ENCODE data around the gene TRIB2.

TRIB2 gene

GRCh38 chr2:12700989-12701388 is 15.7 kb upstream of the TRIB2 start:
- DNase-seq, result no peak

GRCh38 chr2:12701786-12702167 is 15.0 kb upstream of the TRIB2 start:
- no peak for DNase-seq

GRCh38 chr2:12702168-12703121 is 14.3 kb upstream of the TRIB2 start:
- DNase-seq, result peak in 1 of 2 experiments; percentile 56

GRCh38 chr2:12704378-12704777 is 12.4 kb upstream of the TRIB2 start:
- no peak for DNase-seq

- no peak for DNase-seq
These were observed 11.5 kb upstream of the TRIB2 start for GRCh38 chr2:12705230-12705629.

- no peak for DNase-seq
These were observed 11.0 kb upstream of the TRIB2 start for GRCh38 chr2:12705742-12706141.

GRCh38 chr2:12708508-12709206 is 8.1 kb upstream of the TRIB2 start:
- DNase-seq, result no peak

GRCh38 chr2:12709207-12709522 is 7.6 kb upstream of the TRIB2 start:
- peak in 1 of 2 experiments; percentile 30 for DNase-seq

GRCh38 chr2:12710301-12710700 is 6.4 kb upstream of the TRIB2 start:
- DNase-seq, result no peak

GRCh38 chr2:12711339-12711738 is 5.4 kb upstream of the TRIB2 start:
- DNase-seq, result no peak

GRCh38 chr2:12712881-12713280 is 3.9 kb upstream of the TRIB2 start:
- DNase-seq, result no peak

GRCh38 chr2:12714391-12715221 is 2.1 kb upstream of the TRIB2 start:
- DNase-seq, result no peak

- DNase-seq, result no peak
These were observed 1.3 kb upstream of the TRIB2 start for GRCh38 chr2:12715258-12716031.

- peak; percentile 74 to 83 for DNase-seq
These were observed 779 bp upstream of the TRIB2 start for GRCh38 chr2:12716032-12716281.

GRCh38 chr2:12717191-12718014 is 667 bp downstream of the TRIB2 start:
- DNase-seq, result peak; percentile 41 to 56

GRCh38 chr2:12718015-12718671 is 1.4 kb downstream of the TRIB2 start:
- peak; percentile 24 to 26 for DNase-seq

GRCh38 chr2:12718711-12719399 is 2.1 kb downstream of the TRIB2 start:
- DNase-seq, result peak; percentile 31 to 37

GRCh38 chr2:12719400-12720277 is 2.9 kb downstream of the TRIB2 start:
- DNase-seq, result no peak

- no peak for DNase-seq
These were observed 3.5 kb downstream of the TRIB2 start for GRCh38 chr2:12720278-12720620.
